Measurements from ENCODE around the gene SF3B4. TPM values are rescaled to one million over a fixed set of nuclear protein-coding genes. Genes with fewer than 3 reads are reported as not detected.

SF3B4 gene
- total RNA-seq, 6 donors from 2014 or later: 9.4 to 49.1 (median 15.2) TPM

DNA sequence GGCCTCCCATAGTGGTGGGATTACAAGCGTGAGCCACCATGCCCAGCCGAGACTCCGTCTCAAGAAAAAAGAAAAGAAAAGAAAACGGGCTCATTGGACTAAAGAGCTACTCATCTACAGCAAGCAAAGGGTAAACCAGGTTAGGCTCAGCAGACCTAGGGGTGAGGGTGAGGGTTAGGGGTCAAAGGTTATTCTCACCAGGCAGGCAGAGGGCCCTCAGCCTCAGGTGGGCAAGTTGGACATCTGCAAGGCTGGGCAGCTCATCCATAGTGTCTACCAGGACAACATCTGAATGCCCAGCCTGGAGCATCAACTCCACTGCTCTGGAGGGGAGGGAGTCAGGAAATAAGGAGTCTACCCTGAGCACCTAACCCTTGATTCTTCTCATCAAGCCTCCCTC lies 5.6 kb upstream of the SF3B4 start:
- ATAC-seq (ENCODE audit: low FRiP score in 2 of 2): no peak
- Histone ChIP-seq H3K4me3 (no peak overlapping the region), H3K36me3 (peaks cover 0 to 18% (median 0%) of the 10 kb centered on the region in 4 donors), H3K27me3 (no peaks in the 10 kb centered on the region), H3K27ac (no peak overlapping the region), H3K4me1 (peaks cover 19 to 37% (median 29%) of the 10 kb centered on the region in 4 donors), H3K9me3 (no peaks in the 10 kb centered on the region)
- no peak for DNase-seq
- WGBS, 2 donors: 93 to 99% methylated on average over 4 of the region's 4 CpGs
- TF ChIP-seq EP300 (IDR thresholded peaks at IDR 0.05): no peak
- TF ChIP-seq, protein P1, sequence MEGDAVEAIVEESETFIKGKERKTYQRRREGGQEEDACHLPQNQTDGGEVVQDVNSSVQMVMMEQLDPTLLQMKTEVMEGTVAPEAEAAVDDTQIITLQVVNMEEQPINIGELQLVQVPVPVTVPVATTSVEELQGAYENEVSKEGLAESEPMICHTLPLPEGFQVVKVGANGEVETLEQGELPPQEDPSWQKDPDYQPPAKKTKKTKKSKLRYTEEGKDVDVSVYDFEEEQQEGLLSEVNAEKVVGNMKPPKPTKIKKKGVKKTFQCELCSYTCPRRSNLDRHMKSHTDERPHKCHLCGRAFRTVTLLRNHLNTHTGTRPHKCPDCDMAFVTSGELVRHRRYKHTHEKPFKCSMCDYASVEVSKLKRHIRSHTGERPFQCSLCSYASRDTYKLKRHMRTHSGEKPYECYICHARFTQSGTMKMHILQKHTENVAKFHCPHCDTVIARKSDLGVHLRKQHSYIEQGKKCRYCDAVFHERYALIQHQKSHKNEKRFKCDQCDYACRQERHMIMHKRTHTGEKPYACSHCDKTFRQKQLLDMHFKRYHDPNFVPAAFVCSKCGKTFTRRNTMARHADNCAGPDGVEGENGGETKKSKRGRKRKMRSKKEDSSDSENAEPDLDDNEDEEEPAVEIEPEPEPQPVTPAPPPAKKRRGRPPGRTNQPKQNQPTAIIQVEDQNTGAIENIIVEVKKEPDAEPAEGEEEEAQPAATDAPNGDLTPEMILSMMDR (IDR thresholded peaks at IDR 0.05): no peak
- TF ChIP-seq POLR2A (IDR thresholded peaks at IDR 0.05): no peak
- TF ChIP-seq POLR2AphosphoS5 (IDR thresholded peaks at IDR 0.05): no peak

DNA sequence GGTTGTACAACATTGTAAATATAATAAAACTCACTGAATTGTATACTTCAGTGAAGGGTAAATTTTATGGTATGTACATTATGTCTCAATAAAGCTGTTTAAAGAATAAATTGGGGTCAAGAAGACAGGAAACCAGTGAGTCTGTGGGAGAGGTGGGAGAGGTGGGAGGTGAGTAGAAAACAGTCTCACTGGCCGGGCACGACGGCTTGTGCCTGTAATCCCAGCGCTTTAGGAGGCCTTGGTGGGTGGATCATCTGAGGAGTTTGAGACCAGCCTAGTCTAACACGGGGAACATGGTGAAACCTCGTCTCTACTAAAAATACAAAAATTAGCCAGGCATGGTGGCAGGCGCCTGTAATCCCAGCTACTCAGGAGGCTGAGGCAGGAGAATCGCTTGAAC lies 4.9 kb upstream of the SF3B4 start:
- ATAC-seq (ENCODE audit: low FRiP score in 2 of 2) (no peak), DNase-seq (no peak)
- TF ChIP-seq EP300 (IDR thresholded peaks at IDR 0.05) (no peak), POLR2AphosphoS5 (IDR thresholded peaks at IDR 0.05) (no peak), POLR2A (IDR thresholded peaks at IDR 0.05) (no peak)
- TF ChIP-seq, protein P1 (IDR thresholded peaks at IDR 0.05): no peak
- Histone ChIP-seq H3K4me1 (peaks cover 13 to 33% (median 23%) of the 10 kb centered on the region in 4 donors), H3K27ac (no peak overlapping the region), H3K4me3 (no peak overlapping the region), H3K27me3 (no peaks in the 10 kb centered on the region), H3K9me3 (no peaks in the 10 kb centered on the region), H3K36me3 (peaks cover 0 to 18% (median 0%) of the 10 kb centered on the region in 4 donors)
- WGBS, 2 donors: 88 to 94% methylated on average over 8 of the region's 8 CpGs

DNA sequence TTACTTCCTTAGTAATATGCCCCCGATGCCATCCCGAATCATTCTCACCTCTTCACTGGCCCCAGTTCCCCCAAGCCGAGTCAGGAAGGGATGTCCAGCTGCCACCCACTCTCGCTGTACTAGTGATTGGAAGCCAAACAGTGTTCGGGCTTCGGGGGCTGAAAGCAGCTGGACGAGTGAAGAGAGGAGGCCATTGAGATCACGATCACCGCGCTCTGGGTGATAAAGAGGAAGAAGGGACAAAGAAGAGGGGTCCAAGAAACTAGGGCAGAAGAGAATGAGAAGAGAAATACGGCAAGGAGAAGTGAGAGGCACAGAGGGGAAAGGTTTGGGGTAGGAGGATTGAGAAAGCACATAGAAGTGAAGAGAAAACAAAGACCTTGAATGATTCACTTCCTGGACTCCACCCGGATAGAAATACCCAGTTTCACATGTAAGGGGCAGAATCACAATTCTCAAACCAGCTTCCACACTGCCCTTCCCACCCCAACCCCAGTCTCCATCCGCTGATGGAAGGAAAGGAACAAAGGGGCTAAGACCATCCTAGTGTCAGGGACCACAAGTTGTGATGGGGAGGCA lies 3.7 kb upstream of the SF3B4 start:
- ATAC-seq (ENCODE audit: low FRiP score in 2 of 2) (no peak), DNase-seq (no peak)
- Histone ChIP-seq H3K4me1 (peaks cover 12 to 31% (median 21%) of the 10 kb centered on the region in 4 donors), H3K4me3 (no peak overlapping the region), H3K36me3 (peaks cover under 1 to 24% (median 2%) of the 10 kb centered on the region in 4 donors), H3K9me3 (no peaks in the 10 kb centered on the region), H3K27me3 (no peaks in the 10 kb centered on the region), H3K27ac (peak overlapping the region in 1 of 4 donors; percentile 10)
- WGBS, 2 donors: 61 to 80% methylated on average over 10 to 13 of the region's 13 CpGs
- TF ChIP-seq POLR2AphosphoS5 (IDR thresholded peaks at IDR 0.05): no peak
- TF ChIP-seq POLR2A (IDR thresholded peaks at IDR 0.05): no peak
- TF ChIP-seq, protein P1 (IDR thresholded peaks at IDR 0.05): no peak
- no peak for TF ChIP-seq EP300 (IDR thresholded peaks at IDR 0.05)

DNA sequence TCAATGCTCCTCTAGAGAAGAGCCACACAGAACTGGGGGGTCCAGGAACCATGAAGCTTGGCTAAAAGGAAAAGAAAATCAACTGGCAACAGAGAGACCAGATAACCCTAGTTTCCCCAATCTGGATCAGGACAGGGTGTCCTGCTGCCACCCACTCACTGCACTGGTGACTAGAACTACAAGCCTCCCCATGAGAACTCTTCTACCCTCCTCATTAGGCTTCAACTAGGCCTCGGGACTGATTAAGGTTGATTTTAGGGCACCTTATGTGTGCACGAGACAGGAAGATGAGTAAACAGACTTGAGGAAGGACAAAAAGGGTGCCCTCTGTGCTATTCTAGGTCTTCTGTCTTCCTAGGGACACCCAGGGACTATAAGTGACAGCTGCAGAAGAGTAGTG lies 2.3 kb upstream of the SF3B4 start:
- ATAC-seq (ENCODE audit: low FRiP score in 2 of 2) (no peak), DNase-seq (no peak)
- Histone ChIP-seq H3K27ac (peak overlapping the region in 1 of 4 donors; percentile 41), H3K4me3 (no peak overlapping the region), H3K4me1 (peaks cover 21 to 35% (median 27%) of the 10 kb centered on the region in 4 donors), H3K27me3 (no peaks in the 10 kb centered on the region), H3K36me3 (peaks cover 15 to 38% (median 16%) of the 10 kb centered on the region in 4 donors), H3K9me3 (no peaks in the 10 kb centered on the region)
- no peak for TF ChIP-seq EP300 (IDR thresholded peaks at IDR 0.05)
- TF ChIP-seq POLR2A (IDR thresholded peaks at IDR 0.05): no peak
- TF ChIP-seq POLR2AphosphoS5 (IDR thresholded peaks at IDR 0.05): no peak
- TF ChIP-seq, protein P1 (IDR thresholded peaks at IDR 0.05): no peak
- 64 to 77% methylated on average over 2 of the region's 2 CpGs for WGBS, 2 donors

DNA sequence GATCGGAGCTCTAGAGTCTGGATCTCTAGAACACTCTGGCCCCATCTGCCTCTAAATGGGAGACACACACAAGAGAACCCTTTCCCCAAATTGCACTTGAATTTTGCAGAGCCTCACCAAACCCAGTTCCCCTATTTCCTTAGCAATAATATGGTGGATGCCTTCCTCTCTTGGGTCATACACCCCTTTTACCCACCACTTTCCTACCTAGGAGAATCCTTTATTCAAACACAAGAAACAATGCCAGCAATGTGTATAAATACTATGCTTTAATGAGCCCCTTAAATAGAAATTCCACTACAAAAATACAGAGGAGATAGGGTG lies 760 bp upstream of the SF3B4 start:
- DNase-seq (no peak), ATAC-seq (ENCODE audit: low FRiP score in 2 of 2) (no peak)
- WGBS, 2 donors: 0 to 9% methylated on average over 1 of the region's 1 CpG
- H3K27me3 ChIP-seq: no peaks in the 10 kb centered on the region
- peaks cover 27 to 53% (median 31%) of the 10 kb centered on the region in 4 donors for H3K36me3 ChIP-seq
- TF ChIP-seq POLR2A (IDR thresholded peaks at IDR 0.05) (no peak), POLR2AphosphoS5 (IDR thresholded peaks at IDR 0.05) (no peak), EP300 (IDR thresholded peaks at IDR 0.05) (no peak)
- TF ChIP-seq, protein P1 (IDR thresholded peaks at IDR 0.05): no peak
- H3K27ac ChIP-seq: peak overlapping the region; percentile 89 to 98 (median 96)
- H3K9me3 ChIP-seq: no peaks in the 10 kb centered on the region
- H3K4me1 ChIP-seq: peaks cover 21 to 35% (median 29%) of the 10 kb centered on the region in 4 donors
- peak overlapping the region; percentile 80 to 98 (median 86) for H3K4me3 ChIP-seq

All from upper lobe of left lung (tissue), 6 donors.